Right lobe of liver (tissue), 6 donors: Measurements from ENCODE around the gene TH. TPM values are rescaled to one million over a fixed set of nuclear protein-coding genes. Genes with fewer than 3 reads are reported as not detected.

ENCODE experiments used
- ATAC-seq, 4 donors: fragments of 200-7000 bp; cut with Tn5 transposase; one replicate each; pipeline ENCODE4 v1.9.1; 2020; ENCODE audit warnings: mild to moderate bottlenecking in 4 of 4, moderate library complexity in 4 of 4
- DNase-seq, 3 donors: peaks; one replicate each; pipeline ENCODE4 v3.0.0-alpha.2; 2020
- H3K27ac ChIP-seq, 3 donors: fragments of 200-600 bp; one replicate each; pipeline ENCODE4 v1.8.0; 2022
- H3K27me3 ChIP-seq, 2 donors: fragments of 200-600 bp; one replicate each; pipeline ENCODE4 v1.8.0; 2022
- H3K36me3 ChIP-seq, 4 donors: fragments of 200-600 bp; sonication (generic) in 1 of 4; one replicate each; pipeline versions ENCODE4 v1.5.1 to v1.8.0; 2017 to 2022; ENCODE audit warnings: control low read depth in 1 of 4
- H3K4me1 ChIP-seq, 4 donors: fragments of 200-600 bp; sonication (generic) in 1 of 4; one replicate each; pipeline versions ENCODE4 v1.5.1 to v1.8.0; 2017 to 2022; ENCODE audit warnings: control low read depth in 1 of 4
- H3K4me3 ChIP-seq, 3 donors: fragments of 200-600 bp; one replicate each; pipeline ENCODE4 v1.8.0; 2022
- H3K9me3 ChIP-seq, 4 donors: fragments of 200-600 bp; sonication (generic) in 1 of 4; one replicate each; pipeline versions ENCODE4 v1.5.1 to v1.8.0; 2017 to 2022; ENCODE audit warnings: control low read depth in 1 of 4
- POLR2A ChIP-seq: fragments of 450-650 bp; IDR thresholded peaks from one replicate; pipeline ENCODE4 v1.6.1; 2017; ENCODE audit warnings: antibody characterized with exemption, mild to moderate bottlenecking
- WGBS: methylation state at CpG from one replicate; pipeline ENCODE4 v1.1.6; 2018; ENCODE audit warnings: low coverage, low lambda C conversion rate; ENCODE audit not compliant: insufficient coverage; ENCODE audit errors: missing lambda C conversion rate; 5-methylcytosine and 5-hydroxymethylcytosine counted together
- intact Hi-C, 2 donors: fragments of 100-400 bp; cut with DNase I; formaldehyde crosslinking; loops; one replicate each; pipeline versions ENCODE4 v1.11.2 to v1.14.1; 2022
- total RNA-seq, 6 experiments: library from RNA; depleted of rRNA in 2 of 6; stranded (reverse); fragments of >200 nt in 2 of 6; fragmentation: NEBNext Ultra II Directional in 3 of 6; extraction: Animal tissue kit (Norgen Biotek cat#: 25700) in 3 of 6; gene quantifications; one replicate each; pipeline versions ENCODE4 v1.1.0 to v1.2.4, GENCODE V29; 2016 to 2023
- TF ChIP-seq, protein P1 (sequence below), 4 donors: fragments of 200-600 bp in 3 of 4; fragments of 450-650 bp in 1 of 4; IDR thresholded peaks; one replicate each; pipeline versions ENCODE4 v1.5.1 to v1.8.0; 2016 to 2022; ENCODE audit warnings: antibody characterized with exemption in 4 of 4, mild to moderate bottlenecking in 2 of 4
- donor health status: DM: no; HTN: yes; CAD: no.
- donor health status: DM: no; HTN: no; CAD: no.
- donor health status: DM: no; HTN: no; CAD: no.
- donor health status: DM: no; HTN: yes; CAD: no.
- donor health status: DM: no; HTN: yes; CAD: no.

TH gene
- total RNA-seq, 6 experiments from 2014 or later: 0.51 to 0.64 TPM; not detected in 4

GRCh38 chr11:2122222-2122906 lies 49.3 kb downstream of the TH start:
- WGBS: 24% methylated on average over 7 of the region's 19 CpGs
- Histone ChIP-seq H3K4me1 (peaks cover 0 to 5% (median 0%) of the 10 kb centered on the region in 4 donors), H3K27ac (no peak overlapping the region), H3K36me3 (no peaks in the 10 kb centered on the region), H3K27me3 (no peaks in the 10 kb centered on the region), H3K9me3 (no peaks in the 10 kb centered on the region), H3K4me3 (no peak overlapping the region)
- TF ChIP-seq, protein P1, sequence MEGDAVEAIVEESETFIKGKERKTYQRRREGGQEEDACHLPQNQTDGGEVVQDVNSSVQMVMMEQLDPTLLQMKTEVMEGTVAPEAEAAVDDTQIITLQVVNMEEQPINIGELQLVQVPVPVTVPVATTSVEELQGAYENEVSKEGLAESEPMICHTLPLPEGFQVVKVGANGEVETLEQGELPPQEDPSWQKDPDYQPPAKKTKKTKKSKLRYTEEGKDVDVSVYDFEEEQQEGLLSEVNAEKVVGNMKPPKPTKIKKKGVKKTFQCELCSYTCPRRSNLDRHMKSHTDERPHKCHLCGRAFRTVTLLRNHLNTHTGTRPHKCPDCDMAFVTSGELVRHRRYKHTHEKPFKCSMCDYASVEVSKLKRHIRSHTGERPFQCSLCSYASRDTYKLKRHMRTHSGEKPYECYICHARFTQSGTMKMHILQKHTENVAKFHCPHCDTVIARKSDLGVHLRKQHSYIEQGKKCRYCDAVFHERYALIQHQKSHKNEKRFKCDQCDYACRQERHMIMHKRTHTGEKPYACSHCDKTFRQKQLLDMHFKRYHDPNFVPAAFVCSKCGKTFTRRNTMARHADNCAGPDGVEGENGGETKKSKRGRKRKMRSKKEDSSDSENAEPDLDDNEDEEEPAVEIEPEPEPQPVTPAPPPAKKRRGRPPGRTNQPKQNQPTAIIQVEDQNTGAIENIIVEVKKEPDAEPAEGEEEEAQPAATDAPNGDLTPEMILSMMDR (IDR thresholded peaks at IDR 0.05): no peak
- no peak for TF ChIP-seq POLR2A
- ATAC-seq (peak; percentile 44 to 58 (median 49)), DNase-seq (peak in 2 of 3 donors; percentile 16 to 46)
- intact Hi-C loops: no loop called here

GRCh38 chr11:2121227-2122130 lies 50.1 kb downstream of the TH start:
- Histone ChIP-seq H3K27ac (no peak overlapping the region), H3K27me3 (no peaks in the 10 kb centered on the region), H3K4me3 (no peak overlapping the region), H3K36me3 (no peaks in the 10 kb centered on the region), H3K9me3 (peaks cover 0 to under 1% (median 0%) of the 10 kb centered on the region in 4 donors), H3K4me1 (peaks cover 0 to 5% (median 0%) of the 10 kb centered on the region in 4 donors)
- ATAC-seq (peak in 1 of 4 donors; percentile 5), DNase-seq (peak in 1 of 3 donors; percentile 35)
- 79% methylated on average over 6 of the region's 21 CpGs for WGBS
- intact Hi-C loops: no loop called here
- no peak for TF ChIP-seq POLR2A
- TF ChIP-seq, protein P1 (IDR thresholded peaks at IDR 0.05): no peak

GRCh38 chr11:2120359-2121100 lies 51.1 kb downstream of the TH start:
- Histone ChIP-seq H3K4me3 (no peak overlapping the region), H3K9me3 (peaks cover 0 to 2% (median 0%) of the 10 kb centered on the region in 4 donors), H3K4me1 (peaks cover 0 to 5% (median 0%) of the 10 kb centered on the region in 4 donors), H3K36me3 (no peaks in the 10 kb centered on the region), H3K27me3 (no peaks in the 10 kb centered on the region), H3K27ac (no peak overlapping the region)
- DNase-seq (peak in 1 of 3 donors; percentile 49), ATAC-seq (no peak)
- TF ChIP-seq POLR2A: no peak
- TF ChIP-seq, protein P1 (IDR thresholded peaks at IDR 0.05): no peak
- intact Hi-C loops: no loop called here
- 20% methylated on average over 1 of the region's 23 CpGs for WGBS

DNA sequence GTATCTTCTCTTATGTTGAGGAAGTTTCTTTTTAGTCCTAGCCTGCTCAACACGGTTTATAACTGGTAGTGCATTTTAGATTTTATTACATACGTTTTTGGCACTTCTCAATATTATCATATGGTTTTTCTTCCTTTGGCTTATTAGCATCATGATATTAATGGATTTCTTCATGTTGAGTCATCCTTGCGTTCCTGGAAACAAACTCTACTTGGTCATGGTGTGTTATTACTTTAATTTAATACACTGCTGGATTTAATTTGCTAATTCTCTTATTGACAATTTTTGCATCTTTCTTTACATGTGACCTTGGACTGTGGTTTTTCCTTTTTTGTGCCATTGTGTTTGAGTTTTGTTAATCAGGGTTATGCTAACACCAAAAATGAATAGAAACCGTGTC lies 52.9 kb downstream of the TH start:
- Histone ChIP-seq H3K4me3 (no peak overlapping the region), H3K4me1 (peaks cover 0 to 5% (median 0%) of the 10 kb centered on the region in 4 donors), H3K36me3 (no peaks in the 10 kb centered on the region), H3K27me3 (no peaks in the 10 kb centered on the region), H3K27ac (no peak overlapping the region), H3K9me3 (peaks cover 0 to 2% (median 0%) of the 10 kb centered on the region in 4 donors)
- ATAC-seq: no peak
- no peak for TF ChIP-seq POLR2A
- TF ChIP-seq, protein P1 (IDR thresholded peaks at IDR 0.05): no peak
- DNase-seq: no peak
- intact Hi-C loops: no loop called here
- 78% methylated on average over 3 of the region's 4 CpGs for WGBS
